ENCODE data around the gene TDO2. TPM values are rescaled to one million over a fixed set of nuclear protein-coding genes. Genes with fewer than 3 reads are reported as not detected.

Gene TDO2
- total and polyA plus RNA-seq, 2 of the 4 experiments (the other 2 are of a cell fraction) = 0.09 to 0.18 TPM

DNA sequence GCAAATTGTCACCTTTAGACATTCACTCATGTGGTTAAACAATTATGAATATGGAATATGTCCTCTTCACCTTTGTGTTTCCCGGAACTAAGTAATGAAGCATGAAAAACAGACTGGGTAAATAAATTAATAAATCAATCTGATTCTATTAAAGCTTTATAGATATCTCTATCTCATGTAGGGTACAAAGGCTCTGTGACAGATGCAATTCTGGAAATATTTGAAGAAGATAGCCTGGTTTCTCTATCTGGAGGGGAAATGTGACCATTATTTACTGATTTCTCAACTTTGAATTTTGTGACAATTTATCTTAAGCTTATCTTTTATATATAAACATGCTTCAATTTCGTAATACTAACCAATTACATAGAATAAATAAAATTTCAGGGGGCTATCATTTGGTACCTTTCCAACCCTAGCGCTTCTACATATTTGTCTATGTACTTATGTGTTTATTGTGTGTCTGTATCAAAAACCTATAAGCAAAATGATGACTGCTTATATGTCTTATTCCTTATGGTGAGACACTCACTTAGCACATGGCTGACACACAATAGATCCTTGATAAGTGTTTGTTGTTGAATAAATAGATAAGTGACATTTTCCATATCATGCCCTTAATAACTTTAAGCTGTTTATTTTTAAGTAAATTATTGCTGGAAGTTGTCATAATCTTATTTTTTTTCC is 40.3 kb downstream of the TDO2 start:
- Histone ChIP-seq H3K9ac (ENCODE audit: low read depth, low read length) (no peak overlapping the region), H3K4me1 (ENCODE audit: control insufficient read depth, insufficient read depth, low read length) (peaks cover 6% of the 10 kb centered on the region; the same call in 1 of the 2 replicates), H3K9me3 (ENCODE audit: control insufficient read depth, insufficient read depth, low read length) (no peaks in the 10 kb centered on the region), H4K20me1 (ENCODE audit: insufficient read depth, low read length) (no peaks in the 10 kb centered on the region), H2BK20ac (ENCODE audit: low read depth, low read length) (no peak overlapping the region), H2AK5ac (ENCODE audit: low read depth, low read length) (no peak overlapping the region), H4K91ac (ENCODE audit: insufficient read depth, low read depth, low read length) (no peak overlapping the region), H3K4me2 (ENCODE audit: low read depth, low read length) (no peak overlapping the region), H2BK120ac (ENCODE audit: low read depth, low read length) (no peak overlapping the region), H3K23ac (ENCODE audit: low read depth, low read length) (no peak overlapping the region), H3K36me3 (ENCODE audit: control insufficient read depth, insufficient read depth, low read length) (no peaks in the 10 kb centered on the region; the same call in 1 of the 2 replicates), H3K14ac (replicated peaks; ENCODE audit: low read depth, low read length) (no peak overlapping the region), H3K18ac (ENCODE audit: low read depth, low read length) (no peak overlapping the region), H4K8ac (ENCODE audit: low read depth in 2 of 2, low read length in 2 of 2) (no peak overlapping the region), H3K56ac (ENCODE audit: extremely low read depth, insufficient read depth, low read length) (no peak overlapping the region), H2BK5ac (ENCODE audit: low read depth, low read length, poor library complexity, severe bottlenecking) (no peak overlapping the region), H4K5ac (ENCODE audit: low read depth, low read length) (no peak overlapping the region), H3K4me3 (ENCODE audit: insufficient read depth, low read depth, low read length) (no peak overlapping the region), H3K27ac (ENCODE audit: insufficient read depth, low read length) (no peak overlapping the region), H3K9me1 (ENCODE audit: insufficient read depth, low read length) (no peaks in the 10 kb centered on the region), H3K4ac (ENCODE audit: low read depth, low read length) (no peak overlapping the region), H2AFZ (replicated peaks; ENCODE audit: low read length, poor library complexity) (no peak overlapping the region), H2BK15ac (ENCODE audit: low read depth, low read length) (no peak overlapping the region), H3K27me3 (ENCODE audit: control insufficient read depth, insufficient read depth, low read length) (no peaks in the 10 kb centered on the region), H2AK9ac (replicated peaks; ENCODE audit: low read depth, low read length, poor library complexity) (no peak overlapping the region), H3K79me1 (ENCODE audit: low read depth in 1 of 2, low read length in 2 of 2) (no peaks in the 10 kb centered on the region)
- BruUV-seq (replicated peaks) = no TSS peak
- WGBS, 2 experiments (ENCODE audit: extremely low coverage in 2 of 2, insufficient read length in 1 of 2) = no CpG with 5 or more reads among the region's 3 CpGs
- in situ Hi-C loops (cut with MboI; ENCODE audit: low sequenced_read_pairs) = no loop called here
- intact Hi-C loops (cut with micrococcal nuclease) = no loop called here
- ATAC-seq (ENCODE audit: low read depth) (no peak), DNase-seq (no peak)
- TF ChIP-seq BHLHE40 (IDR thresholded peaks at IDR 0.05; ENCODE audit: low read depth, low read length) (no peak), MXI1 (IDR thresholded peaks at IDR 0.05; ENCODE audit: borderline replicate concordance, low read depth, low read length) (no peak), RAD21 (IDR thresholded peaks at IDR 0.05; ENCODE audit: low read length) (no peak), RCOR1 (IDR thresholded peaks at IDR 0.05; ENCODE audit: insufficient replicate concordance, low read length) (no peak), POLR2A (IDR thresholded peaks at IDR 0.05; ENCODE audit: low read depth, low read length) (no peak), MAFK (IDR thresholded peaks at IDR 0.05; ENCODE audit: low read depth, low read length) (no peak)
- TF ChIP-seq, protein P1, sequence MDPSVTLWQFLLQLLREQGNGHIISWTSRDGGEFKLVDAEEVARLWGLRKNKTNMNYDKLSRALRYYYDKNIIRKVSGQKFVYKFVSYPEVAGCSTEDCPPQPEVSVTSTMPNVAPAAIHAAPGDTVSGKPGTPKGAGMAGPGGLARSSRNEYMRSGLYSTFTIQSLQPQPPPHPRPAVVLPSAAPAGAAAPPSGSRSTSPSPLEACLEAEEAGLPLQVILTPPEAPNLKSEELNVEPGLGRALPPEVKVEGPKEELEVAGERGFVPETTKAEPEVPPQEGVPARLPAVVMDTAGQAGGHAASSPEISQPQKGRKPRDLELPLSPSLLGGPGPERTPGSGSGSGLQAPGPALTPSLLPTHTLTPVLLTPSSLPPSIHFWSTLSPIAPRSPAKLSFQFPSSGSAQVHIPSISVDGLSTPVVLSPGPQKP (IDR thresholded peaks at IDR 0.05; ENCODE audit: borderline replicate concordance, low read depth, low read length) = no peak
- TF ChIP-seq, protein P2, sequence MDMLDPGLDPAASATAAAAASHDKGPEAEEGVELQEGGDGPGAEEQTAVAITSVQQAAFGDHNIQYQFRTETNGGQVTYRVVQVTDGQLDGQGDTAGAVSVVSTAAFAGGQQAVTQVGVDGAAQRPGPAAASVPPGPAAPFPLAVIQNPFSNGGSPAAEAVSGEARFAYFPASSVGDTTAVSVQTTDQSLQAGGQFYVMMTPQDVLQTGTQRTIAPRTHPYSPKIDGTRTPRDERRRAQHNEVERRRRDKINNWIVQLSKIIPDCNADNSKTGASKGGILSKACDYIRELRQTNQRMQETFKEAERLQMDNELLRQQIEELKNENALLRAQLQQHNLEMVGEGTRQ (IDR thresholded peaks at IDR 0.05; ENCODE audit: low read depth, low read length) = no peak
- ChIA-PET POLR2A (ENCODE audit: unreplicated experiment) (no interaction called here), CTCF (interaction anchor here (1.2 kb wide), 1 partner anchor 10 kb away, joined by 6 read pairs; the partner anchor contains the start of gene CTSO)
- dilution Hi-C loops (cut with HindIII; ENCODE audit: low sequenced_read_pairs, unreplicated experiment) = no loop called here

Data from IMR-90 (cell line).